ENCODE measurements around the gene TSPYL2.
A peak's percentile ranks its signal among the peaks of the same experiment; 100 is the strongest.

The TSPYL2 gene

GRCh38 chrX:53065104-53065503, 17.1 kb upstream of the TSPYL2 start:
- TF ChIP-seq CTCF (IDR thresholded peaks at IDR 0.05; ENCODE audit: insufficient read depth, low read length, poor library complexity, severe bottlenecking), result no peak
- Histone ChIP-seq H3K4me3 (replicated peaks; ENCODE audit: low read depth, low read length) (no peak overlapping the region), H3K27me3 (replicated peaks; ENCODE audit: control insufficient read depth, insufficient read depth, low read length) (no peaks in the 10 kb centered on the region), H3K36me3 (ENCODE audit: control insufficient read depth, insufficient read depth, low read length) (no peaks in the 10 kb centered on the region)
- DNase-seq (ENCODE audit: extremely low read depth, insufficient read length), result no peak

GRCh38 chrX:53071064-53071463, 11.1 kb upstream of the TSPYL2 start:
- no peaks in the 10 kb centered on the region for H3K36me3 ChIP-seq (ENCODE audit: control insufficient read depth, insufficient read depth, low read length)
- TF ChIP-seq CTCF (IDR thresholded peaks at IDR 0.05; ENCODE audit: insufficient read depth, low read length, poor library complexity, severe bottlenecking), result no peak
- no peaks in the 10 kb centered on the region for H3K27me3 ChIP-seq (replicated peaks; ENCODE audit: control insufficient read depth, insufficient read depth, low read length)
- no peak overlapping the region for H3K4me3 ChIP-seq (replicated peaks; ENCODE audit: low read depth, low read length)
- no peak for DNase-seq (ENCODE audit: extremely low read depth, insufficient read length)

- peak; percentile 70 for TF ChIP-seq CTCF (IDR thresholded peaks at IDR 0.05; ENCODE audit: insufficient read depth, low read length, poor library complexity, severe bottlenecking)
- DNase-seq (ENCODE audit: extremely low read depth, insufficient read length), result peak; percentile 76
- H3K4me3 ChIP-seq (replicated peaks; ENCODE audit: low read depth, low read length), result peak overlapping the region; percentile 52
These were observed 10.4 kb upstream of the TSPYL2 start for GRCh38 chrX:53071604-53072417.

GRCh38 chrX:53072418-53073114, 9.6 kb upstream of the TSPYL2 start:
- Histone ChIP-seq H3K4me3 (replicated peaks; ENCODE audit: low read depth, low read length) (peak overlapping the region; percentile 52; the same call in 1 of the 2 replicates), H3K27me3 (replicated peaks; ENCODE audit: control insufficient read depth, insufficient read depth, low read length) (no peaks in the 10 kb centered on the region), H3K36me3 (ENCODE audit: control insufficient read depth, insufficient read depth, low read length) (no peaks in the 10 kb centered on the region)
- DNase-seq (ENCODE audit: extremely low read depth, insufficient read length), result no peak
- no peak for TF ChIP-seq CTCF (IDR thresholded peaks at IDR 0.05; ENCODE audit: insufficient read depth, low read length, poor library complexity, severe bottlenecking)

More at GRCh38 chrX:53071604-53072417, 10.4 kb upstream of the TSPYL2 start:
- no peaks in the 10 kb centered on the region for H3K36me3 ChIP-seq (ENCODE audit: control insufficient read depth, insufficient read depth, low read length)
- H3K27me3 ChIP-seq (replicated peaks; ENCODE audit: control insufficient read depth, insufficient read depth, low read length), result no peaks in the 10 kb centered on the region

GRCh38 chrX:53073115-53073586, 9.0 kb upstream of the TSPYL2 start:
- H3K27me3 ChIP-seq (replicated peaks; ENCODE audit: control insufficient read depth, insufficient read depth, low read length), result no peaks in the 10 kb centered on the region
- DNase-seq (ENCODE audit: extremely low read depth, insufficient read length), result no peak
- H3K36me3 ChIP-seq (ENCODE audit: control insufficient read depth, insufficient read depth, low read length), result no peaks in the 10 kb centered on the region
- TF ChIP-seq CTCF (IDR thresholded peaks at IDR 0.05; ENCODE audit: insufficient read depth, low read length, poor library complexity, severe bottlenecking), result no peak
- no peak overlapping the region for H3K4me3 ChIP-seq (replicated peaks; ENCODE audit: low read depth, low read length)
